ENCODE measurements around the gene GRB2. TPM values are rescaled to one million over a fixed set of nuclear protein-coding genes. Genes with fewer than 3 reads are reported as not detected.
"Not testable (repeated sequence)": the region's sequence is repeated elsewhere in the genome, so short reads cannot be mapped to it uniquely, and the experiment has no call there.

GRB2 gene
- total and polyA plus RNA-seq, 2 donors from 2014 or later: 65.3 to 119 TPM

- Histone ChIP-seq H3K9me3 (ENCODE audit: control insufficient read depth in 2 of 3, insufficient read depth in 1 of 3, low read length in 3 of 3) (no peaks in the 10 kb centered on the region), H3K27ac (ENCODE audit: low read depth in 2 of 2, low read length in 2 of 2) (no peak overlapping the region), H3K4me1 (ENCODE audit: control insufficient read depth in 2 of 3, insufficient read depth in 2 of 3, low read depth in 1 of 3, low read length in 3 of 3) (no peaks in the 10 kb centered on the region), H3K27me3 (ENCODE audit: control insufficient read depth, insufficient read depth, low read length) (no peaks in the 10 kb centered on the region), H3K36me3 (ENCODE audit: control insufficient read depth in 2 of 3, insufficient read depth in 3 of 3, low read length in 3 of 3) (no peaks in the 10 kb centered on the region), H3K4me3 (ENCODE audit: low read length in 3 of 3) (no peak overlapping the region), H3K9ac (ENCODE audit: low read length in 3 of 3) (no peak overlapping the region)
- FAIRE-seq: no peak
- DNase-seq: no peak
- intact Hi-C loops (cut with DNase I): no loop called here
- no peak for TF ChIP-seq CTCF (IDR thresholded peaks at IDR 0.05; ENCODE audit: borderline replicate concordance, extremely low read depth, insufficient read depth)
Measured at GRCh38 chr17:75301049-75301448, 104.4 kb downstream of the GRB2 start.

- TF ChIP-seq CTCF (IDR thresholded peaks at IDR 0.05; ENCODE audit: borderline replicate concordance, extremely low read depth, insufficient read depth): no peak
- intact Hi-C loops (cut with DNase I): no loop called here
- H3K27me3 ChIP-seq (ENCODE audit: control insufficient read depth, insufficient read depth, low read length): no peaks in the 10 kb centered on the region
- H3K4me3 ChIP-seq (ENCODE audit: low read length in 3 of 3): no peak overlapping the region
- DNase-seq (no peak), FAIRE-seq (no peak)
- H3K9ac ChIP-seq (ENCODE audit: low read length in 3 of 3): no peak overlapping the region
- H3K27ac ChIP-seq (ENCODE audit: low read depth in 2 of 2, low read length in 2 of 2): no peak overlapping the region
- H3K36me3 ChIP-seq (ENCODE audit: control insufficient read depth in 2 of 3, insufficient read depth in 3 of 3, low read length in 3 of 3): no peaks in the 10 kb centered on the region
- no peaks in the 10 kb centered on the region for H3K4me1 ChIP-seq (ENCODE audit: control insufficient read depth in 2 of 3, insufficient read depth in 2 of 3, low read depth in 1 of 3, low read length in 3 of 3)
- H3K9me3 ChIP-seq (ENCODE audit: control insufficient read depth in 2 of 3, insufficient read depth in 1 of 3, low read length in 3 of 3): no peaks in the 10 kb centered on the region
Measured at GRCh38 chr17:75300280-75300679, 105.2 kb downstream of the GRB2 start.

- TF ChIP-seq CTCF (IDR thresholded peaks at IDR 0.05; ENCODE audit: borderline replicate concordance, extremely low read depth, insufficient read depth): no peak
- Histone ChIP-seq H3K27ac (ENCODE audit: low read depth in 2 of 2, low read length in 2 of 2) (peak overlapping the region in 1 of 2 donors; percentile 32), H3K27me3 (ENCODE audit: control insufficient read depth, insufficient read depth, low read length) (no peaks in the 10 kb centered on the region), H3K36me3 (ENCODE audit: control insufficient read depth in 2 of 3, insufficient read depth in 3 of 3, low read length in 3 of 3) (no peaks in the 10 kb centered on the region), H3K9ac (ENCODE audit: low read length in 3 of 3) (no peak overlapping the region), H3K4me1 (ENCODE audit: control insufficient read depth in 2 of 3, insufficient read depth in 2 of 3, low read depth in 1 of 3, low read length in 3 of 3) (no peaks in the 10 kb centered on the region), H3K4me3 (ENCODE audit: low read length in 3 of 3) (no peak overlapping the region), H3K9me3 (ENCODE audit: control insufficient read depth in 2 of 3, insufficient read depth in 1 of 3, low read length in 3 of 3) (no peaks in the 10 kb centered on the region)
- DNase-seq (no peak), FAIRE-seq (no peak)
- intact Hi-C loops (cut with DNase I): no loop called here
Measured at GRCh38 chr17:75295201-75296158, 110.0 kb downstream of the GRB2 start.

- H3K9me3 ChIP-seq (ENCODE audit: control insufficient read depth in 2 of 3, insufficient read depth in 1 of 3, low read length in 3 of 3); H3K4me1 ChIP-seq (ENCODE audit: control insufficient read depth in 2 of 3, insufficient read depth in 2 of 3, low read depth in 1 of 3, low read length in 3 of 3); FAIRE-seq: not testable (repeated sequence)
Measured at GRCh38 chr17:75292810-75293448, 112.5 kb downstream of the GRB2 start.

More at GRCh38 chr17:75292810-75293448, 112.5 kb downstream of the GRB2 start:
- DNase-seq; H3K36me3 ChIP-seq (ENCODE audit: control insufficient read depth in 2 of 3, insufficient read depth in 3 of 3, low read length in 3 of 3); H3K9ac ChIP-seq (ENCODE audit: low read length in 3 of 3); H3K27me3 ChIP-seq (ENCODE audit: control insufficient read depth, insufficient read depth, low read length); H3K27ac ChIP-seq (ENCODE audit: low read depth in 2 of 2, low read length in 2 of 2); intact Hi-C loops (cut with DNase I); H3K4me3 ChIP-seq (ENCODE audit: low read length in 3 of 3): not testable (repeated sequence)

Measured in kidney (tissue), 14 donors.